WTC11 (cell line): ENCODE results near the gene MSX2. TPM values are rescaled to one million over a fixed set of nuclear protein-coding genes. Genes with fewer than 3 reads are reported as not detected.

ENCODE experiments used
- ATAC-seq: fragments of 200-7000 bp; cut with Tn5 transposase; 2 replicates; pipeline ENCODE4 v1.10.0; 2021; ENCODE audit warnings: mild to moderate bottlenecking, moderate library complexity
- CTCF ChIA-PET: fragments of 300-600 bp; sonication (Branson Sonifier 250); formaldehyde crosslinking; loops from one replicate; lab custom pipeline; 2021; ENCODE audit warnings: antibody characterized with exemption; lab: Charles Lee
- POLR2A ChIA-PET: fragments of 350-600 bp; sonication (Branson Sonifier 250); formaldehyde crosslinking; loops from one replicate; lab custom pipeline; 2021; ENCODE audit warnings: antibody characterized with exemption; lab: Charles Lee
- DNase-seq: peaks from one replicate; pipeline ENCODE4 v3.0.0; 2021; ENCODE audit warnings: low spot score
- H3K27ac Mint-ChIP-seq: 2 replicates; pipeline ENCODE4 v1.8.0; 2021; ENCODE audit warnings: mixed read lengths
- H3K27me3 Mint-ChIP-seq: 2 replicates; pipeline ENCODE4 v1.8.0; 2021; ENCODE audit warnings: low read depth, mild to moderate bottlenecking, moderate library complexity, mixed read lengths
- H3K36me3 Mint-ChIP-seq: 2 replicates; pipeline ENCODE4 v1.8.0; 2021; ENCODE audit warnings: mixed read lengths
- H3K4me1 Mint-ChIP-seq: 2 replicates; pipeline ENCODE4 v1.8.0; 2022; ENCODE audit warnings: mixed read lengths
- H3K4me3 Mint-ChIP-seq: 2 replicates; pipeline ENCODE4 v1.8.0; 2021; ENCODE audit warnings: mild to moderate bottlenecking, moderate library complexity, mixed read lengths
- H3K9me3 Mint-ChIP-seq: 2 replicates; pipeline ENCODE4 v1.8.0; 2021; ENCODE audit warnings: mixed read lengths
- CREM ChIP-seq: sonication (generic); formaldehyde crosslinking; IDR thresholded peaks from 2 replicates; pipeline ENCODE4 v1.8.1; 2022; ENCODE audit warnings: mild to moderate bottlenecking, missing genetic modification reagents, moderate library complexity
- ETV6 ChIP-seq: sonication (generic); formaldehyde crosslinking; IDR thresholded peaks from 2 replicates; pipeline ENCODE4 v1.8.1; 2022; ENCODE audit warnings: mild to moderate bottlenecking, missing genetic modification reagents
- GTF2I ChIP-seq: fragments of 250-450 bp; sonication (Bioruptor Pico); conservative IDR thresholded peaks from 2 replicates; pipeline ENCODE4 v1.4.0; 2021; ENCODE audit warnings: mild to moderate bottlenecking
- JUN ChIP-seq: sonication (generic); formaldehyde crosslinking; IDR thresholded peaks from 2 replicates; pipeline ENCODE4 v1.8.0; 2023; ENCODE audit warnings: mild to moderate bottlenecking, missing genetic modification reagents
- KAT7 ChIP-seq: sonication (generic); formaldehyde crosslinking; IDR thresholded peaks from 2 replicates; pipeline ENCODE4 v1.8.1; 2023; ENCODE audit warnings: missing genetic modification reagents, mild to moderate bottlenecking, borderline replicate concordance
- RORB ChIP-seq: fragments of 250-450 bp; sonication (Bioruptor Pico); IDR thresholded peaks from 2 replicates; pipeline ENCODE4 v1.9.0; 2021; ENCODE audit warnings: mild to moderate bottlenecking
- TEAD1 ChIP-seq: sonication (generic); formaldehyde crosslinking; IDR thresholded peaks from 2 replicates; pipeline ENCODE4 v1.8.0; 2022; ENCODE audit warnings: mild to moderate bottlenecking, missing genetic modification reagents
- ZBTB21 ChIP-seq: sonication (generic); formaldehyde crosslinking; IDR thresholded peaks from 2 replicates; pipeline ENCODE4 v1.8.1; 2023; ENCODE audit warnings: mild to moderate bottlenecking, missing genetic modification reagents, borderline replicate concordance
- ZNF219 ChIP-seq: sonication (generic); formaldehyde crosslinking; IDR thresholded peaks from 2 replicates; pipeline ENCODE4 v1.8.0; 2023; ENCODE audit warnings: missing genetic modification reagents, mild to moderate bottlenecking, borderline replicate concordance
- total RNA-seq: library from RNA; stranded (reverse); gene quantifications from 3 replicates; pipeline ENCODE4 v1.2.3, GENCODE V29; 2021
- TF ChIP-seq, protein P1 (sequence below): fragments of 250-450 bp; sonication (Bioruptor Pico); IDR thresholded peaks from 2 replicates; pipeline ENCODE4 v1.9.0; 2021; ENCODE audit warnings: mild to moderate bottlenecking
- TF ChIP-seq, protein P2 (sequence below): fragments of 250-450 bp; sonication (Bioruptor Pico); IDR thresholded peaks from 2 replicates; pipeline ENCODE4 v1.8.0; 2021; ENCODE audit warnings: mild to moderate bottlenecking
- TF ChIP-seq, protein P3 (sequence below): sonication (generic); formaldehyde crosslinking; IDR thresholded peaks from 2 replicates; pipeline ENCODE4 v1.8.1; 2023; ENCODE audit warnings: mild to moderate bottlenecking, missing genetic modification reagents
- TF ChIP-seq, protein P4 (sequence below): sonication (generic); formaldehyde crosslinking; IDR thresholded peaks from 2 replicates; pipeline ENCODE4 v1.8.1; 2022; ENCODE audit warnings: low read depth, mild to moderate bottlenecking, moderate library complexity, missing genetic modification reagents, borderline replicate concordance
- TF ChIP-seq, protein P5 (sequence below): fragments of 200-600 bp; IDR thresholded peaks from 2 replicates; pipeline ENCODE4 v1.8.0; 2022; ENCODE audit warnings: antibody characterized with exemption
- TF ChIP-seq, protein P6 (sequence below): sonication (generic); formaldehyde crosslinking; IDR thresholded peaks from 2 replicates; pipeline ENCODE4 v1.8.1; 2022; ENCODE audit warnings: mild to moderate bottlenecking, missing genetic modification reagents, moderate library complexity, borderline replicate concordance
- TF ChIP-seq, protein P7 (sequence below): sonication (generic); formaldehyde crosslinking; conservative IDR thresholded peaks from 2 replicates; pipeline ENCODE4 v1.8.1; 2023; ENCODE audit warnings: mild to moderate bottlenecking, low read depth, missing genetic modification reagents, moderate library complexity

MSX2 gene
- total RNA-seq, 1 experiment from 2014 or later = 0.83 TPM

DNA sequence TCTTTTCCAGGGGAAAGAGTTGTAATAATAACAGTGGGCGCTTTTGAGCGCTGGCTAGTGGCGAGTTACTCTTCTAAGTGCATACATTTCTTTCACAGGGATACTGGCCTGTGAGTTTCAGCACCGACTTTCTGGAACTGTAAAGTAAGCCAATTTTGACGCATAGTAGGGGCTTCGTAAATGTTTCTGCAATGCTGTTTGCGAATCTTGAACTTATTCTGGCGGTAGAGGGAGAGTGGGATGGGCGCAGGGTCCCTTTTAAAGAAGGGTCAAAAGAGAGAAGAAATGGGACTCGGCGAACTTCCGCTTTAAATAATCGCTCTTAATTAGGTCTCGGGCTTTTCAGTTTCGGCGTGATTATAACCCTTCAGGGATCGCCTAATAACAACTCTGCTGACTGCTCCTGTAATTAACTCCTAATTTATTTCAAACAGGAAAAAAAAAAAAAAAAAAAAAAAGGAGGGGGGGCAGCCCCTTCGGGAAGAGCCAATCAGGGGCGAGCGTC lies 351 bp upstream of the MSX2 start (continued):
- TF ChIP-seq, protein P1, sequence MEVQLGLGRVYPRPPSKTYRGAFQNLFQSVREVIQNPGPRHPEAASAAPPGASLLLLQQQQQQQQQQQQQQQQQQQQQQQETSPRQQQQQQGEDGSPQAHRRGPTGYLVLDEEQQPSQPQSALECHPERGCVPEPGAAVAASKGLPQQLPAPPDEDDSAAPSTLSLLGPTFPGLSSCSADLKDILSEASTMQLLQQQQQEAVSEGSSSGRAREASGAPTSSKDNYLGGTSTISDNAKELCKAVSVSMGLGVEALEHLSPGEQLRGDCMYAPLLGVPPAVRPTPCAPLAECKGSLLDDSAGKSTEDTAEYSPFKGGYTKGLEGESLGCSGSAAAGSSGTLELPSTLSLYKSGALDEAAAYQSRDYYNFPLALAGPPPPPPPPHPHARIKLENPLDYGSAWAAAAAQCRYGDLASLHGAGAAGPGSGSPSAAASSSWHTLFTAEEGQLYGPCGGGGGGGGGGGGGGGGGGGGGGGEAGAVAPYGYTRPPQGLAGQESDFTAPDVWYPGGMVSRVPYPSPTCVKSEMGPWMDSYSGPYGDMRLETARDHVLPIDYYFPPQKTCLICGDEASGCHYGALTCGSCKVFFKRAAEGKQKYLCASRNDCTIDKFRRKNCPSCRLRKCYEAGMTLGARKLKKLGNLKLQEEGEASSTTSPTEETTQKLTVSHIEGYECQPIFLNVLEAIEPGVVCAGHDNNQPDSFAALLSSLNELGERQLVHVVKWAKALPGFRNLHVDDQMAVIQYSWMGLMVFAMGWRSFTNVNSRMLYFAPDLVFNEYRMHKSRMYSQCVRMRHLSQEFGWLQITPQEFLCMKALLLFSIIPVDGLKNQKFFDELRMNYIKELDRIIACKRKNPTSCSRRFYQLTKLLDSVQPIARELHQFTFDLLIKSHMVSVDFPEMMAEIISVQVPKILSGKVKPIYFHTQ = no peak
- TF ChIP-seq, all 79 proteins: peak for 0

DNA sequence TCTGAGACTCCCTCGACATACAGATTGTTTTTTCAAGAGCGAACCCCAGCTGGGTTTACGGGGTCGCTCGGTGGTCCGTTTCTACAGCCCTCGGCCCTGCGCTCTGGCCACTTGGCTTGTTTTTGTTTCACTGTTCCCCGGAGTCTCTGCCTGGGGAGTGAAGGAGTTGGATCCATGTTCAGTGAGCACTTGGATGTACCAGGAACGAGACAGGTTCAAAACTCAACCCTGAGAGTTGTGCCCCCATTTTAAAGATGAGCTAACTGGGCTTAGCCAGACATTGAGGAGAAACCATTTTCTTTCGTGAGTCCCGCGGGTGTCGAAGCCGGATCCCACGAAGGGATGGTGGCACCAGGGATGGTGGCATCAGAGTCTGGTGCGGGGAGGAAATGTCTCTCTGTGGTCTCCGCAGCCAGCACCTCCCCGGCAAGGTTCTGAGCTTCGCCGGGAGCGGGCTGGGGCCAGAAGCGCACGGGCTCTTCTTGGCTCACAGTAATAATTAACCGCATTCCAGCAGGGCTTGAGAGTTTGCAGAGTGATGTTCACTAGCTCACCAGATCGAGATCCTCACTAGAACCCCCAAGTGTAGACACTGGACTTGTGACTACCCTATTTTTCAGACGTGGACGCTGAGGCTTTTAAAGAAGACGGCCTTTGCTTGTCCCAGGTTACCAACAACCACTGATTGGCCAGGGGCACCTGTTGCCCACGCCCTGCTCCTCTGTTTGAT lies 1.0 kb downstream of the MSX2 start:
- CTCF ChIA-PET = interaction anchor here (1.1 to 1.3 kb wide), 2 partner anchors 316 to 399 kb away, joined by 3 to 5 read pairs; no protein-coding TSS in a partner anchor
- Mint-ChIP-seq H3K27ac (no peak overlapping the region), H3K27me3 (peaks cover 99% of the 10 kb centered on the region), H3K4me3 (peak overlapping the region; percentile 85), H3K9me3 (no peaks in the 10 kb centered on the region), H3K36me3 (no peaks in the 10 kb centered on the region), H3K4me1 (peaks cover 64% of the 10 kb centered on the region)
- ATAC-seq = no peak
- POLR2A ChIA-PET = interaction anchor here (0.6 kb wide), 1 partner anchor 1958 kb away, joined by 6 read pairs; no protein-coding TSS in a partner anchor
- DNase-seq = no peak
- TF ChIP-seq, protein P2, sequence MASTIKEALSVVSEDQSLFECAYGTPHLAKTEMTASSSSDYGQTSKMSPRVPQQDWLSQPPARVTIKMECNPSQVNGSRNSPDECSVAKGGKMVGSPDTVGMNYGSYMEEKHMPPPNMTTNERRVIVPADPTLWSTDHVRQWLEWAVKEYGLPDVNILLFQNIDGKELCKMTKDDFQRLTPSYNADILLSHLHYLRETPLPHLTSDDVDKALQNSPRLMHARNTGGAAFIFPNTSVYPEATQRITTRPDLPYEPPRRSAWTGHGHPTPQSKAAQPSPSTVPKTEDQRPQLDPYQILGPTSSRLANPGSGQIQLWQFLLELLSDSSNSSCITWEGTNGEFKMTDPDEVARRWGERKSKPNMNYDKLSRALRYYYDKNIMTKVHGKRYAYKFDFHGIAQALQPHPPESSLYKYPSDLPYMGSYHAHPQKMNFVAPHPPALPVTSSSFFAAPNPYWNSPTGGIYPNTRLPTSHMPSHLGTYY (CRISPR knock-in tag) = no peak
- TF ChIP-seq, protein P3, sequence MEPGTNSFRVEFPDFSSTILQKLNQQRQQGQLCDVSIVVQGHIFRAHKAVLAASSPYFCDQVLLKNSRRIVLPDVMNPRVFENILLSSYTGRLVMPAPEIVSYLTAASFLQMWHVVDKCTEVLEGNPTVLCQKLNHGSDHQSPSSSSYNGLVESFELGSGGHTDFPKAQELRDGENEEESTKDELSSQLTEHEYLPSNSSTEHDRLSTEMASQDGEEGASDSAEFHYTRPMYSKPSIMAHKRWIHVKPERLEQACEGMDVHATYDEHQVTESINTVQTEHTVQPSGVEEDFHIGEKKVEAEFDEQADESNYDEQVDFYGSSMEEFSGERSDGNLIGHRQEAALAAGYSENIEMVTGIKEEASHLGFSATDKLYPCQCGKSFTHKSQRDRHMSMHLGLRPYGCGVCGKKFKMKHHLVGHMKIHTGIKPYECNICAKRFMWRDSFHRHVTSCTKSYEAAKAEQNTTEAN (CRISPR knock-in tag) = no peak
- TF ChIP-seq ZNF219 (CRISPR knock-in tag) = no peak
- TF ChIP-seq KAT7 (CRISPR knock-in tag) = no peak
- no peak for TF ChIP-seq CREM (CRISPR knock-in tag)
- TF ChIP-seq, protein P4, sequence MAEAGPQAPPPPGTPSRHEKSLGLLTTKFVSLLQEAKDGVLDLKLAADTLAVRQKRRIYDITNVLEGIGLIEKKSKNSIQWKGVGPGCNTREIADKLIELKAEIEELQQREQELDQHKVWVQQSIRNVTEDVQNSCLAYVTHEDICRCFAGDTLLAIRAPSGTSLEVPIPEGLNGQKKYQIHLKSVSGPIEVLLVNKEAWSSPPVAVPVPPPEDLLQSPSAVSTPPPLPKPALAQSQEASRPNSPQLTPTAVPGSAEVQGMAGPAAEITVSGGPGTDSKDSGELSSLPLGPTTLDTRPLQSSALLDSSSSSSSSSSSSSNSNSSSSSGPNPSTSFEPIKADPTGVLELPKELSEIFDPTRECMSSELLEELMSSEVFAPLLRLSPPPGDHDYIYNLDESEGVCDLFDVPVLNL (CRISPR knock-in tag) = no peak
- TF ChIP-seq, protein P5, sequence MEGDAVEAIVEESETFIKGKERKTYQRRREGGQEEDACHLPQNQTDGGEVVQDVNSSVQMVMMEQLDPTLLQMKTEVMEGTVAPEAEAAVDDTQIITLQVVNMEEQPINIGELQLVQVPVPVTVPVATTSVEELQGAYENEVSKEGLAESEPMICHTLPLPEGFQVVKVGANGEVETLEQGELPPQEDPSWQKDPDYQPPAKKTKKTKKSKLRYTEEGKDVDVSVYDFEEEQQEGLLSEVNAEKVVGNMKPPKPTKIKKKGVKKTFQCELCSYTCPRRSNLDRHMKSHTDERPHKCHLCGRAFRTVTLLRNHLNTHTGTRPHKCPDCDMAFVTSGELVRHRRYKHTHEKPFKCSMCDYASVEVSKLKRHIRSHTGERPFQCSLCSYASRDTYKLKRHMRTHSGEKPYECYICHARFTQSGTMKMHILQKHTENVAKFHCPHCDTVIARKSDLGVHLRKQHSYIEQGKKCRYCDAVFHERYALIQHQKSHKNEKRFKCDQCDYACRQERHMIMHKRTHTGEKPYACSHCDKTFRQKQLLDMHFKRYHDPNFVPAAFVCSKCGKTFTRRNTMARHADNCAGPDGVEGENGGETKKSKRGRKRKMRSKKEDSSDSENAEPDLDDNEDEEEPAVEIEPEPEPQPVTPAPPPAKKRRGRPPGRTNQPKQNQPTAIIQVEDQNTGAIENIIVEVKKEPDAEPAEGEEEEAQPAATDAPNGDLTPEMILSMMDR = no peak
- TF ChIP-seq, protein P6, sequence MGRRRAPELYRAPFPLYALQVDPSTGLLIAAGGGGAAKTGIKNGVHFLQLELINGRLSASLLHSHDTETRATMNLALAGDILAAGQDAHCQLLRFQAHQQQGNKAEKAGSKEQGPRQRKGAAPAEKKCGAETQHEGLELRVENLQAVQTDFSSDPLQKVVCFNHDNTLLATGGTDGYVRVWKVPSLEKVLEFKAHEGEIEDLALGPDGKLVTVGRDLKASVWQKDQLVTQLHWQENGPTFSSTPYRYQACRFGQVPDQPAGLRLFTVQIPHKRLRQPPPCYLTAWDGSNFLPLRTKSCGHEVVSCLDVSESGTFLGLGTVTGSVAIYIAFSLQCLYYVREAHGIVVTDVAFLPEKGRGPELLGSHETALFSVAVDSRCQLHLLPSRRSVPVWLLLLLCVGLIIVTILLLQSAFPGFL (CRISPR knock-in tag) = no peak
- no peak for TF ChIP-seq GTF2I (CRISPR knock-in tag)
- TF ChIP-seq JUN (CRISPR knock-in tag) = no peak
- TF ChIP-seq, protein P7, sequence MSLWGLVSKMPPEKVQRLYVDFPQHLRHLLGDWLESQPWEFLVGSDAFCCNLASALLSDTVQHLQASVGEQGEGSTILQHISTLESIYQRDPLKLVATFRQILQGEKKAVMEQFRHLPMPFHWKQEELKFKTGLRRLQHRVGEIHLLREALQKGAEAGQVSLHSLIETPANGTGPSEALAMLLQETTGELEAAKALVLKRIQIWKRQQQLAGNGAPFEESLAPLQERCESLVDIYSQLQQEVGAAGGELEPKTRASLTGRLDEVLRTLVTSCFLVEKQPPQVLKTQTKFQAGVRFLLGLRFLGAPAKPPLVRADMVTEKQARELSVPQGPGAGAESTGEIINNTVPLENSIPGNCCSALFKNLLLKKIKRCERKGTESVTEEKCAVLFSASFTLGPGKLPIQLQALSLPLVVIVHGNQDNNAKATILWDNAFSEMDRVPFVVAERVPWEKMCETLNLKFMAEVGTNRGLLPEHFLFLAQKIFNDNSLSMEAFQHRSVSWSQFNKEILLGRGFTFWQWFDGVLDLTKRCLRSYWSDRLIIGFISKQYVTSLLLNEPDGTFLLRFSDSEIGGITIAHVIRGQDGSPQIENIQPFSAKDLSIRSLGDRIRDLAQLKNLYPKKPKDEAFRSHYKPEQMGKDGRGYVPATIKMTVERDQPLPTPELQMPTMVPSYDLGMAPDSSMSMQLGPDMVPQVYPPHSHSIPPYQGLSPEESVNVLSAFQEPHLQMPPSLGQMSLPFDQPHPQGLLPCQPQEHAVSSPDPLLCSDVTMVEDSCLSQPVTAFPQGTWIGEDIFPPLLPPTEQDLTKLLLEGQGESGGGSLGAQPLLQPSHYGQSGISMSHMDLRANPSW (CRISPR knock-in tag) = no peak
- TF ChIP-seq ETV6 (CRISPR knock-in tag) = no peak
- TF ChIP-seq TEAD1 (CRISPR knock-in tag) = no peak
- TF ChIP-seq, protein P1 = no peak
- TF ChIP-seq ZBTB21 (CRISPR knock-in tag) = no peak
- TF ChIP-seq RORB = no peak
